GM12872 (cell line): ENCODE results near the gene CENPO.

Experiments
- TF ChIP-seq, protein P1 (sequence below): IDR thresholded peaks from 3 replicates; pipeline ENCODE4 v1.5.1; 2011; ENCODE audit warnings: low read depth, mild to moderate bottlenecking, low read length, moderate library complexity; ENCODE audit not compliant: insufficient read depth

The CENPO gene

DNA sequence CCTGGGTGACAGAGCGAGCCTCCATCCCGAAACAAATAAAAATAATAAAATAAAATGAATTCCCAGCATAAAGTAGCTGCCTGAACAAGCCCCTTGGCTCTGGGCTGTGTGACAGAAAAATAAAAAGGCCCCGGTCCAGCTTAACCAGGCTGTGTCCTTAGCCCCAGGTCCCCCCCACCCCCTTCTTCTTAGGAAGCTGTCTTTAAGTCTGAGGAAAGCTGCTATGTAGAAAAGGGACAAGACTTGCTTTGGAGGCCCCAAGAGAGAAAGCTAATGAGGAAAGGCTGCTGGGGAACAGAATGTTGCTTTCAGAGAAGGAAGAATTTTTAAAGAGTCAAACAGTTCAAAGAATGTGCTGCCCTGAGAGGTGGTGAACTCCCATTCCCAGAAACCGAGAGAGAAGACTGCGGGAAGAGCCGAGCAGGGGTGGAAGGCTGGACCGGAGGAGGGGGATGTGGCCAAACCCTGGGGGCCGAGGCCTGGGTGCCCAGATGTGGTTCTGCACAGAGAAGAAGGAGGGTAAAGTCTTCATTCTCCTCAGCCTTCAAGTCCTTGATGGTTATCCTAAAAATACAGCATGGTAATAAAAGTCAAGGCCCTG lies 61.9 kb downstream of the CENPO start:
- TF ChIP-seq, protein P1, sequence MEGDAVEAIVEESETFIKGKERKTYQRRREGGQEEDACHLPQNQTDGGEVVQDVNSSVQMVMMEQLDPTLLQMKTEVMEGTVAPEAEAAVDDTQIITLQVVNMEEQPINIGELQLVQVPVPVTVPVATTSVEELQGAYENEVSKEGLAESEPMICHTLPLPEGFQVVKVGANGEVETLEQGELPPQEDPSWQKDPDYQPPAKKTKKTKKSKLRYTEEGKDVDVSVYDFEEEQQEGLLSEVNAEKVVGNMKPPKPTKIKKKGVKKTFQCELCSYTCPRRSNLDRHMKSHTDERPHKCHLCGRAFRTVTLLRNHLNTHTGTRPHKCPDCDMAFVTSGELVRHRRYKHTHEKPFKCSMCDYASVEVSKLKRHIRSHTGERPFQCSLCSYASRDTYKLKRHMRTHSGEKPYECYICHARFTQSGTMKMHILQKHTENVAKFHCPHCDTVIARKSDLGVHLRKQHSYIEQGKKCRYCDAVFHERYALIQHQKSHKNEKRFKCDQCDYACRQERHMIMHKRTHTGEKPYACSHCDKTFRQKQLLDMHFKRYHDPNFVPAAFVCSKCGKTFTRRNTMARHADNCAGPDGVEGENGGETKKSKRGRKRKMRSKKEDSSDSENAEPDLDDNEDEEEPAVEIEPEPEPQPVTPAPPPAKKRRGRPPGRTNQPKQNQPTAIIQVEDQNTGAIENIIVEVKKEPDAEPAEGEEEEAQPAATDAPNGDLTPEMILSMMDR, result no peak

GRCh38 chr2:24855726-24856125 lies 62.5 kb downstream of the CENPO start:
- TF ChIP-seq, protein P1, result no peak

DNA sequence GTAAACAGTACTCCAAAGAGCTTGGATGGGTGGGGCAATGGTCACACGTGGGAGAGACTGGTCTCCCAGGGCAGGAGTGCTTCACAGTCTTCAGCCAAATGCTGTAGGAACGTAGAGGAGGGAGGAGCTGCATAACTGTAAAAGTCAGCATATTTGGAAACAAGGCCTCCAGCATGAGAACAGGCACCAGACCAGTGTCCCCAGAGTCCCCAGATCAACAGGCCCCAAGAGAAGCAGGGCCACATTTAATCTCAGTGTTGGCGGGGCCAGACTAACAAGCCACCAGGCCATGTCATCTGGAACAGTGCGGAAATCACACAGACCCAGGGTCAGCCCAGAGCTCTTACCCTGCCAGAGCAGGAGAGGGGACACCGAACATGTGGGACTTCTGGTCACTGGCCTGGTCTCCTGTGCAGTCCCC lies 63.6 kb downstream of the CENPO start:
- TF ChIP-seq, protein P1, result no peak

GRCh38 chr2:24857746-24858145 lies 64.5 kb downstream of the CENPO start:
- TF ChIP-seq, protein P1, result no peak

- TF ChIP-seq, protein P1, result no peak
Measured at GRCh38 chr2:24858996-24859395, 65.8 kb downstream of the CENPO start.

DNA sequence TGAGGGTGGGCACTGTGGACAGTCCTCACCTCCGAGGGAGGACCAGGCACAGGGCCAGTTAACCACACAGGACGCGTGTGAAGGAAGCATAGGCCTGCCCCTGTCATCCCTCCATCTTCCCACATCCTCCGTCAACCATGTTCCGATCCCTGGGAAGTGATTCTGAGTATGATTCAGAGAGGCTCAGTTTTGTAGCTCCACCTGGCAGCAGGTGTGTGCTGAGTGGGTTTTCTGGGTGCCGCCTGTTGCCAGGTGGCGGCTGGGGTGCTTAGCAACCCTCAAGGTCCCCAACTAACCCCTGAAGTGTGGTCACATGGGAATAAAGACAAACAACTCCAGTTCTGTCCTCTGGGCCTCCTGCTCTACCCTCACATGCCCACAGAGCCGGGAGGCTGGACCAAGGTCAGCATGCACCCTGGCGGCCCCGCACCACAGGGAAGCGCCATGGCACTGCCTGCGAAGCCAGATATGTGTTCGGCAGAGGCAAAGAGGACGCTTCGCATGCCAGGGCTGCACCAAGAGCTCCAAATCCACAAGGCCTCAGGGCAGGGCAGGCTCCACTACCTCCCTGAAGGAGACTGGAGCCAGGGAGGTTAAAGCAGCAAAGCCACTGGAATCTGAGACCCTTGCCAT lies 66.9 kb downstream of the CENPO start:
- TF ChIP-seq, protein P1, result no peak

DNA sequence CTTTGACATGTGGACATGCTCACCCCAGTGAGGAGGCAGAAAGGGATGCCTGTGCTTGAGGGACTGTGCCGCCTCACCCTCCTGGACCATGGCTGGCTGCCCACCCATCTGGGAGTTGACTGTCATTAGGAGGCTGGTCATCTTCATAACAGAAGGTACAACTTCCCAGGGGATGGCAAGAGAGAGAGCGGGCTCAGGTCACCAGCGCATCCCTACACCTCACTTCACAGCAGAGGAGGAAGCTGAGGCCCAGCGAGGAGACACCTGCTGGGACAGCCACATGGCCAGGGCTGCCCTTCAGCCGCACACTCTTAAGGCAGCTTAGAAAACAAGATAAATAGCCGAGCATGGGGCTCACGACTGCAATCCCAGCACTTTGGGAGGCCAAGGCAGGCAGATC lies 67.4 kb downstream of the CENPO start:
- TF ChIP-seq, protein P1, result no peak
